OCI-LY1 (cell line): ENCODE data around the gene LRRC36.
"Not testable (repeated sequence)": the region's sequence is repeated elsewhere in the genome, so short reads cannot be mapped to it uniquely, and the experiment has no call there.

Source experiments
- H2AFZ ChIP-seq: fragments of 200-600 bp; sonication (generic), shearing (Covaris generic); 2 replicates; pipeline ENCODE4 v1.6.0; 2014; ENCODE audit warnings: antibody characterized with exemption, mild to moderate bottlenecking, low read length
- H3F3A ChIP-seq: fragments of 200-600 bp; sonication (generic), shearing (Covaris generic); 2 replicates; pipeline ENCODE4 v1.6.0; 2014; ENCODE audit warnings: mild to moderate bottlenecking, antibody characterized with exemption, low read length, moderate library complexity; ENCODE audit not compliant: insufficient read depth
- H3K27ac ChIP-seq: fragments of 200-600 bp; sonication (generic); 2 replicates; pipeline ENCODE4 v1.5.1; 2014; ENCODE audit warnings: low read length, mixed run types, mild to moderate bottlenecking, low read depth; ENCODE audit not compliant: poor library complexity, severe bottlenecking
- H3K27me3 ChIP-seq: fragments of 200-600 bp; sonication (generic); 2 replicates; pipeline ENCODE4 v1.6.0; 2014; ENCODE audit warnings: antibody characterized with exemption, mild to moderate bottlenecking, low read length, moderate library complexity; ENCODE audit not compliant: insufficient read depth
- H3K36me3 ChIP-seq: fragments of 200-600 bp; sonication (generic); 2 replicates; pipeline ENCODE4 v1.6.1; 2014; ENCODE audit warnings: mild to moderate bottlenecking, antibody characterized with exemption, low read length, moderate library complexity, mixed read lengths; ENCODE audit not compliant: insufficient read depth
- H3K4me1 ChIP-seq: fragments of 200-600 bp; sonication (generic); 2 replicates; pipeline ENCODE4 v1.5.1; 2014; ENCODE audit warnings: mild to moderate bottlenecking, low read length, moderate library complexity; ENCODE audit not compliant: insufficient read depth, severe bottlenecking
- H3K4me2 ChIP-seq: fragments of 200-600 bp; sonication (generic), shearing (Covaris generic); 2 replicates; pipeline ENCODE4 v1.6.1; 2014; ENCODE audit warnings: low read length
- H3K4me3 ChIP-seq: fragments of 200-600 bp; sonication (generic); 2 replicates; pipeline ENCODE4 v1.5.1; 2014; ENCODE audit warnings: low read length, low read depth, mild to moderate bottlenecking, mixed read lengths; ENCODE audit not compliant: poor library complexity, severe bottlenecking
- H3K79me2 ChIP-seq: fragments of 200-600 bp; shearing (Covaris generic); 2 replicates; pipeline ENCODE4 v1.6.1; 2016; ENCODE audit warnings: mixed run types, low read length, mixed read lengths; ENCODE audit not compliant: insufficient read depth
- H3K9ac ChIP-seq: fragments of 200-600 bp; sonication (generic), shearing (Covaris generic); 2 replicates; pipeline ENCODE4 v1.6.1; 2014; ENCODE audit warnings: mild to moderate bottlenecking, low read length, mixed read lengths
- H3K9me2 ChIP-seq: fragments of 200-600 bp; sonication (generic), shearing (Covaris generic); 2 replicates; pipeline ENCODE4 v1.6.1; 2014; ENCODE audit warnings: low read depth, mild to moderate bottlenecking, low read length, mixed read lengths
- H3K9me3 ChIP-seq: fragments of 200-600 bp; shearing (Covaris generic); 2 replicates; pipeline ENCODE4 v1.6.1; 2014; ENCODE audit warnings: low read length, mixed read lengths
- H4K20me1 ChIP-seq: fragments of 200-600 bp; sonication (generic), shearing (Covaris generic); 2 replicates; pipeline ENCODE4 v1.6.0; 2016; ENCODE audit warnings: mild to moderate bottlenecking, low read length; ENCODE audit not compliant: insufficient read depth
- CTCF ChIP-seq: fragments of 200-600 bp; sonication (generic), shearing (Covaris generic); IDR thresholded peaks from 2 replicates; pipeline ENCODE4 v1.5.1; 2017; ENCODE audit warnings: mild to moderate bottlenecking, antibody characterized with exemption, low read length, moderate library complexity, mixed read lengths
- EZH2 ChIP-seq: fragments of 200-600 bp; sonication (generic), shearing (Covaris generic); IDR thresholded peaks from 2 replicates; pipeline ENCODE4 v1.8.0; 2017; ENCODE audit warnings: borderline replicate concordance, mixed run types, mild to moderate bottlenecking, antibody characterized with exemption, low read length, moderate library complexity, mixed read lengths

The LRRC36 gene

GRCh38 chr16:67349172-67349571, 22.6 kb downstream of the LRRC36 start:
- Histone ChIP-seq H3K9me3 (no peaks in the 10 kb centered on the region), H3K79me2 (no peaks in the 10 kb centered on the region), H2AFZ (no peak overlapping the region), H3F3A (no peaks in the 10 kb centered on the region), H3K9ac (no peak overlapping the region), H3K27me3 (no peaks in the 10 kb centered on the region; the same call in 1 of the 2 replicates), H3K36me3 (no peaks in the 10 kb centered on the region), H3K4me3 (no peak overlapping the region), H3K9me2 (no peaks in the 10 kb centered on the region), H4K20me1 (no peaks in the 10 kb centered on the region), H3K4me2 (no peak overlapping the region), H3K27ac (no peak overlapping the region), H3K4me1 (no peaks in the 10 kb centered on the region)
- TF ChIP-seq EZH2 (no peak), CTCF (peak; percentile 68)

DNA sequence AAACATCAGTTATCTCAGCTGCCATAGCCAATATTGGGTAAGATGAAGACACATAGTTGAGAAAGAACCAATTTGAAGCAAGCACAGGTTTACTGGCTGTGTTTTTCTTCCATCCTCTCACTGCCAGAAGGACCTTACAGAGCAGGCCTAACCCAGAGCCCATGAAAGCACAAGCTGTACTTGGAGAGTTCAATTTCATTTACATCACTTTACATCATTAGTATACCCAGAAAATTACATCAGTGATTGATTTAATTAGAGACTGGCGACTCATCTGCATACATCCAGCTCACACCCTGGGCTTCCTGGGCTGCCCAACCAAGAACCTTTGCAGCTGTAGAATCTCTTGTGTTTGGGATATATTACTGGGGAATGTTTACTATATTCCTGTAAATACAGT, 23.7 kb downstream of the LRRC36 start:
- Histone ChIP-seq H3K9ac (no peak overlapping the region), H4K20me1 (no peaks in the 10 kb centered on the region), H3K4me2 (no peak overlapping the region), H3K79me2 (no peaks in the 10 kb centered on the region), H3K4me3 (no peak overlapping the region), H3K9me3 (no peaks in the 10 kb centered on the region), H3K27ac (no peak overlapping the region), H3K36me3 (no peaks in the 10 kb centered on the region), H2AFZ (no peak overlapping the region), H3F3A (no peaks in the 10 kb centered on the region), H3K9me2 (no peaks in the 10 kb centered on the region), H3K4me1 (no peaks in the 10 kb centered on the region), H3K27me3 (no peaks in the 10 kb centered on the region; the same call in 1 of the 2 replicates)
- no peak for TF ChIP-seq CTCF
- no peak for TF ChIP-seq EZH2

DNA sequence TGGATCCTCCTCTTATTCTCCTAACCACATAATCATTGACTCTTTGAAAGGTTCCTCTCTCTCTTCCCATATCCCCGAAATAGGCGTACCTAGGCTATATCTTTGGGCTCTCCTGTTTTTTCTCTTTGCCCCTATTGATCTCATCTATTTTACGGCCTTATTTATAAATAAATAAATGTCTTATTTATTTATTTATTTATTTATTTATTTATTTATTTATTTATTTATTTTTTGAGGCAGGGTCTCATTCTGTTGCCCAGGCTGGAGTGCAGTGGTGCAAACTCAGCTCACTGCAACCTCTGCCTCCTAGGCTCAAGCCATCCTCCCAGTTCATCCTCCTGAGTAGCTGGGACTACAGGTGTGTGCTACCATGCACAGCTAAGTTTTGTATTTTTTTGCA, 25.8 kb downstream of the LRRC36 start:
- not testable (repeated sequence) for H3K27me3 ChIP-seq, H3K9me2 ChIP-seq, H3F3A ChIP-seq, H4K20me1 ChIP-seq, H3K4me2 ChIP-seq, H3K79me2 ChIP-seq, H2AFZ ChIP-seq, H3K27ac ChIP-seq, H3K36me3 ChIP-seq, H3K4me1 ChIP-seq, H3K9ac ChIP-seq, H3K9me3 ChIP-seq, H3K4me3 ChIP-seq

DNA sequence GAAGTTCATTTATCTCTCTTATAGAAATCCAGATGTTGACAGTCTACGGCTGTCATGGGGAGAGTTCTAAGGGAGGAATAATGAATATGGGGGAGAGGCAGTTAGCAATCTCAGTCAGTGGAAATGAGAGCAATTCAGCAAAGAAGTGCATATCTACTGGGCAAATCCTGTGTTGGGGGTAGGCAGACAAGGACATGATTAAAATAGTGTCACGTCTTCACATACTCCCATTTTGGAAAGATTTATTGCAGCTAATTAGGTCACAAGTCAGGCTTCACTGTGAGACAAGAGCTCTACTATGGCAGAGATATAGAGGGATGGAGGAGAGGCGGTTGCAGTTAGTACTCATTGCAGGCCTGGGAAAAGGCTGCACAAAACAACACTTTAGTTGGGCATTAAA, 29.8 kb downstream of the LRRC36 start:
- no peaks in the 10 kb centered on the region for H3K79me2 ChIP-seq
- no peak overlapping the region for H3K9ac ChIP-seq
- H3K4me1 ChIP-seq, result no peaks in the 10 kb centered on the region
- no peak overlapping the region for H2AFZ ChIP-seq
- H3K4me3 ChIP-seq, result no peak overlapping the region
- no peaks in the 10 kb centered on the region for H4K20me1 ChIP-seq
- TF ChIP-seq EZH2 (no peak), CTCF (no peak)
- H3K27ac ChIP-seq, result no peak overlapping the region
- no peaks in the 10 kb centered on the region for H3K9me3 ChIP-seq
- no peaks in the 10 kb centered on the region for H3K9me2 ChIP-seq
- H3K4me2 ChIP-seq, result no peak overlapping the region
- H3K27me3 ChIP-seq, result no peaks in the 10 kb centered on the region
- H3F3A ChIP-seq, result no peaks in the 10 kb centered on the region
- no peaks in the 10 kb centered on the region for H3K36me3 ChIP-seq
